Breast epithelium (tissue), 3 donors: Measurements from ENCODE around the gene KATNAL2.

Source experiments
- CTCF ChIP-seq, 3 donors: fragments of 450-650 bp; IDR thresholded peaks; one replicate each; pipeline ENCODE4 v1.5.1; 2016 to 2017; ENCODE audit warnings: antibody characterized with exemption in 3 of 3, mild to moderate bottlenecking in 3 of 3, moderate library complexity in 3 of 3
- POLR2A ChIP-seq: fragments of 450-650 bp; IDR thresholded peaks from one replicate; pipeline ENCODE4 v1.6.1; 2016; ENCODE audit warnings: antibody characterized with exemption, mild to moderate bottlenecking, moderate library complexity
- POLR2AphosphoS5 ChIP-seq, 3 donors: sonication (generic); formaldehyde crosslinking; IDR thresholded peaks; one replicate each; pipeline ENCODE4 v1.6.1; 2017; ENCODE audit warnings: antibody characterized with exemption in 3 of 3

GRCh38 chr18:46899274-46899948 lies 18.0 kb upstream of the KATNAL2 start:
- no peak for TF ChIP-seq POLR2A
- no peak for TF ChIP-seq CTCF (IDR thresholded peaks at IDR 0.05)
- no peak for TF ChIP-seq POLR2AphosphoS5 (IDR thresholded peaks at IDR 0.05)
